Spleen (tissue), 7 donors: ENCODE measurements around the gene SUSD4.

Experiments
- POLR2A ChIP-seq, 3 donors: fragments of 450-650 bp; IDR thresholded peaks; one replicate each; pipeline ENCODE4 v1.5.1; 2017; ENCODE audit warnings: antibody characterized with exemption in 3 of 3, mild to moderate bottlenecking in 1 of 3
- TF ChIP-seq, protein P1 (sequence below), 11 experiments: fragments of 200-600 bp in 7 of 11; fragments of 450-650 bp in 4 of 11; sonication (generic) in 4 of 11; IDR thresholded peaks in 8 of 11; conservative IDR thresholded peaks in 3 of 11; 1 replicate in 7 of 11; 2 replicates in 4 of 11; pipeline versions ENCODE4 v1.4.0 to v1.8.0; 2016 to 2021; ENCODE audit warnings: antibody characterized with exemption in 11 of 11, inconsistent platforms in 4 of 11, mild to moderate bottlenecking in 1 of 11
- donor health status: DM: no; HTN: no; CAD: no; lungs with moderate emphysema.
- donor health status: DM: no; HTN: no; CAD: no.
- donor health status: DM: no; HTN: no; CAD: no.

GRCh38 chr1:223245983-223246382 lies 118.0 kb downstream of the SUSD4 start:
- TF ChIP-seq, protein P1, sequence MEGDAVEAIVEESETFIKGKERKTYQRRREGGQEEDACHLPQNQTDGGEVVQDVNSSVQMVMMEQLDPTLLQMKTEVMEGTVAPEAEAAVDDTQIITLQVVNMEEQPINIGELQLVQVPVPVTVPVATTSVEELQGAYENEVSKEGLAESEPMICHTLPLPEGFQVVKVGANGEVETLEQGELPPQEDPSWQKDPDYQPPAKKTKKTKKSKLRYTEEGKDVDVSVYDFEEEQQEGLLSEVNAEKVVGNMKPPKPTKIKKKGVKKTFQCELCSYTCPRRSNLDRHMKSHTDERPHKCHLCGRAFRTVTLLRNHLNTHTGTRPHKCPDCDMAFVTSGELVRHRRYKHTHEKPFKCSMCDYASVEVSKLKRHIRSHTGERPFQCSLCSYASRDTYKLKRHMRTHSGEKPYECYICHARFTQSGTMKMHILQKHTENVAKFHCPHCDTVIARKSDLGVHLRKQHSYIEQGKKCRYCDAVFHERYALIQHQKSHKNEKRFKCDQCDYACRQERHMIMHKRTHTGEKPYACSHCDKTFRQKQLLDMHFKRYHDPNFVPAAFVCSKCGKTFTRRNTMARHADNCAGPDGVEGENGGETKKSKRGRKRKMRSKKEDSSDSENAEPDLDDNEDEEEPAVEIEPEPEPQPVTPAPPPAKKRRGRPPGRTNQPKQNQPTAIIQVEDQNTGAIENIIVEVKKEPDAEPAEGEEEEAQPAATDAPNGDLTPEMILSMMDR (IDR thresholded peaks at IDR 0.05 in 8 of 11, conservative IDR thresholded peaks at IDR 0.05 in 3 of 11), result no peak
- no peak for TF ChIP-seq POLR2A (IDR thresholded peaks at IDR 0.05)
